ENCODE measurements around the gene EIF3L.

Gene EIF3L

GRCh38 chr22:37925330-37925729 lies 76.1 kb downstream of the EIF3L start:
- Histone ChIP-seq H3K27me3 (ENCODE audit: insufficient read depth, low read length) (no peaks in the 10 kb centered on the region), H3K4me3 (ENCODE audit: low read length) (no peak overlapping the region), H3K9me3 (ENCODE audit: insufficient read depth, low read depth, low read length) (no peaks in the 10 kb centered on the region), H3K36me3 (ENCODE audit: insufficient read depth, low read depth, low read length) (peaks cover 20% of the 10 kb centered on the region), H3K27ac (ENCODE audit: low read length) (no peak overlapping the region), H3K4me1 (ENCODE audit: insufficient read depth, low read length) (no peaks in the 10 kb centered on the region), H3K9ac (ENCODE audit: low read depth, low read length) (no peak overlapping the region)

- H3K4me1 ChIP-seq (ENCODE audit: insufficient read depth, low read length) = no peaks in the 10 kb centered on the region
- peaks cover 20% of the 10 kb centered on the region for H3K36me3 ChIP-seq (ENCODE audit: insufficient read depth, low read depth, low read length)
- H3K27ac ChIP-seq (ENCODE audit: low read length) = no peak overlapping the region
- H3K27me3 ChIP-seq (ENCODE audit: insufficient read depth, low read length) = no peaks in the 10 kb centered on the region
- no peaks in the 10 kb centered on the region for H3K9me3 ChIP-seq (ENCODE audit: insufficient read depth, low read depth, low read length)
- no peak overlapping the region for H3K9ac ChIP-seq (ENCODE audit: low read depth, low read length)
- no peak overlapping the region for H3K4me3 ChIP-seq (ENCODE audit: low read length)
Observed at GRCh38 chr22:37925767-37926166, 76.5 kb downstream of the EIF3L start.

DNA sequence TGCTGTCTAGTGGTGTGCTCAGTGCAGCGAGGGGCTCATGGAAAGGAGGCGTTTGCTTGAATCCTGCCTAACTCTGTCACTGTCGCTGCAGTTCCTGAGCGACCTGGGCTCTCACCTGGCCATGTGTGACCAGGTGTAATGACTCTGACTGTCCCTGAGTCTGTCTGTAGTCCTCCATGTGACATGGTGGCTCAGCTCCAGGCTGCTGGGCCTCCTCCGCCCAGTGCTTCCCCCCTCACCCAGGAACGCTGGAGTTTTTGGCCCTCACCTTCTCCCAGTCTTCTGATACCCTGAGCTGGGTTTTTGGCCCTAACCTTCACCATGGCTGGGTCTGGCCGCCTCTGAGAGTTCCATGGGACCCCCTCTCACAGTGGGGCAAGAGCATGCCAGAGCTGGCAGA lies 77.1 kb downstream of the EIF3L start:
- Histone ChIP-seq H3K36me3 (ENCODE audit: insufficient read depth, low read depth, low read length) (peaks cover 16% of the 10 kb centered on the region), H3K4me3 (ENCODE audit: low read length) (no peak overlapping the region), H3K9me3 (ENCODE audit: insufficient read depth, low read depth, low read length) (no peaks in the 10 kb centered on the region), H3K27ac (ENCODE audit: low read length) (no peak overlapping the region), H3K9ac (ENCODE audit: low read depth, low read length) (no peak overlapping the region), H3K4me1 (ENCODE audit: insufficient read depth, low read length) (no peaks in the 10 kb centered on the region), H3K27me3 (ENCODE audit: insufficient read depth, low read length) (no peaks in the 10 kb centered on the region)

- Histone ChIP-seq H3K4me3 (ENCODE audit: low read length) (no peak overlapping the region), H3K27ac (ENCODE audit: low read length) (no peak overlapping the region), H3K4me1 (ENCODE audit: insufficient read depth, low read length) (no peaks in the 10 kb centered on the region), H3K27me3 (ENCODE audit: insufficient read depth, low read length) (no peaks in the 10 kb centered on the region), H3K9ac (ENCODE audit: low read depth, low read length) (no peak overlapping the region), H3K9me3 (ENCODE audit: insufficient read depth, low read depth, low read length) (no peaks in the 10 kb centered on the region), H3K36me3 (ENCODE audit: insufficient read depth, low read depth, low read length) (peaks cover 17% of the 10 kb centered on the region)
Observed at GRCh38 chr22:37926771-37927636, 77.8 kb downstream of the EIF3L start.

GRCh38 chr22:37927637-37927936 lies 78.4 kb downstream of the EIF3L start:
- H3K27me3 ChIP-seq (ENCODE audit: insufficient read depth, low read length) = no peaks in the 10 kb centered on the region
- H3K36me3 ChIP-seq (ENCODE audit: insufficient read depth, low read depth, low read length) = peaks cover 23% of the 10 kb centered on the region
- H3K9ac ChIP-seq (ENCODE audit: low read depth, low read length) = no peak overlapping the region
- H3K9me3 ChIP-seq (ENCODE audit: insufficient read depth, low read depth, low read length) = no peaks in the 10 kb centered on the region
- no peak overlapping the region for H3K27ac ChIP-seq (ENCODE audit: low read length)
- no peaks in the 10 kb centered on the region for H3K4me1 ChIP-seq (ENCODE audit: insufficient read depth, low read length)
- H3K4me3 ChIP-seq (ENCODE audit: low read length) = no peak overlapping the region

GRCh38 chr22:37929390-37929789 lies 80.2 kb downstream of the EIF3L start:
- no peaks in the 10 kb centered on the region for H3K9me3 ChIP-seq (ENCODE audit: insufficient read depth, low read depth, low read length)
- H3K4me1 ChIP-seq (ENCODE audit: insufficient read depth, low read length) = peaks cover 3% of the 10 kb centered on the region; the same call in 1 of the 2 replicates
- no peaks in the 10 kb centered on the region for H3K27me3 ChIP-seq (ENCODE audit: insufficient read depth, low read length)
- H3K27ac ChIP-seq (ENCODE audit: low read length) = no peak overlapping the region
- H3K4me3 ChIP-seq (ENCODE audit: low read length) = no peak overlapping the region
- no peak overlapping the region for H3K9ac ChIP-seq (ENCODE audit: low read depth, low read length)
- H3K36me3 ChIP-seq (ENCODE audit: insufficient read depth, low read depth, low read length) = peaks cover 30% of the 10 kb centered on the region

- Histone ChIP-seq H3K9ac (ENCODE audit: low read depth, low read length) (no peak overlapping the region), H3K27me3 (ENCODE audit: insufficient read depth, low read length) (no peaks in the 10 kb centered on the region), H3K36me3 (ENCODE audit: insufficient read depth, low read depth, low read length) (peaks cover 25% of the 10 kb centered on the region), H3K4me1 (ENCODE audit: insufficient read depth, low read length) (peaks cover 3% of the 10 kb centered on the region; the same call in 1 of the 2 replicates), H3K9me3 (ENCODE audit: insufficient read depth, low read depth, low read length) (no peaks in the 10 kb centered on the region), H3K4me3 (ENCODE audit: low read length) (no peak overlapping the region), H3K27ac (ENCODE audit: low read length) (no peak overlapping the region)
Observed at GRCh38 chr22:37930270-37930951, 81.2 kb downstream of the EIF3L start.

GRCh38 chr22:37930952-37931440 lies 81.8 kb downstream of the EIF3L start:
- H3K4me1 ChIP-seq (ENCODE audit: insufficient read depth, low read length) = peaks cover 3% of the 10 kb centered on the region; the same call in 1 of the 2 replicates
- H3K9ac ChIP-seq (ENCODE audit: low read depth, low read length) = no peak overlapping the region
- peaks cover 19% of the 10 kb centered on the region for H3K36me3 ChIP-seq (ENCODE audit: insufficient read depth, low read depth, low read length)
- H3K4me3 ChIP-seq (ENCODE audit: low read length) = no peak overlapping the region
- no peaks in the 10 kb centered on the region for H3K27me3 ChIP-seq (ENCODE audit: insufficient read depth, low read length)
- no peak overlapping the region for H3K27ac ChIP-seq (ENCODE audit: low read length)
- H3K9me3 ChIP-seq (ENCODE audit: insufficient read depth, low read depth, low read length) = no peaks in the 10 kb centered on the region

GRCh38 chr22:37931893-37932389 lies 82.7 kb downstream of the EIF3L start:
- Histone ChIP-seq H3K9ac (ENCODE audit: low read depth, low read length) (no peak overlapping the region), H3K36me3 (ENCODE audit: insufficient read depth, low read depth, low read length) (peaks cover 14% of the 10 kb centered on the region), H3K4me3 (ENCODE audit: low read length) (no peak overlapping the region), H3K4me1 (ENCODE audit: insufficient read depth, low read length) (peaks cover 3% of the 10 kb centered on the region; the same call in 1 of the 2 replicates), H3K27me3 (ENCODE audit: insufficient read depth, low read length) (no peaks in the 10 kb centered on the region), H3K27ac (ENCODE audit: low read length) (no peak overlapping the region), H3K9me3 (ENCODE audit: insufficient read depth, low read depth, low read length) (no peaks in the 10 kb centered on the region)

- H3K9ac ChIP-seq (ENCODE audit: low read depth, low read length) = no peak overlapping the region
- H3K4me3 ChIP-seq (ENCODE audit: low read length) = no peak overlapping the region
- H3K36me3 ChIP-seq (ENCODE audit: insufficient read depth, low read depth, low read length) = peaks cover 15% of the 10 kb centered on the region
- H3K27ac ChIP-seq (ENCODE audit: low read length) = no peak overlapping the region
- H3K27me3 ChIP-seq (ENCODE audit: insufficient read depth, low read length) = no peaks in the 10 kb centered on the region
- H3K4me1 ChIP-seq (ENCODE audit: insufficient read depth, low read length) = peaks cover 3% of the 10 kb centered on the region; the same call in 1 of the 2 replicates
- H3K9me3 ChIP-seq (ENCODE audit: insufficient read depth, low read depth, low read length) = no peaks in the 10 kb centered on the region
Observed at GRCh38 chr22:37932401-37932800, 83.2 kb downstream of the EIF3L start.

DNA sequence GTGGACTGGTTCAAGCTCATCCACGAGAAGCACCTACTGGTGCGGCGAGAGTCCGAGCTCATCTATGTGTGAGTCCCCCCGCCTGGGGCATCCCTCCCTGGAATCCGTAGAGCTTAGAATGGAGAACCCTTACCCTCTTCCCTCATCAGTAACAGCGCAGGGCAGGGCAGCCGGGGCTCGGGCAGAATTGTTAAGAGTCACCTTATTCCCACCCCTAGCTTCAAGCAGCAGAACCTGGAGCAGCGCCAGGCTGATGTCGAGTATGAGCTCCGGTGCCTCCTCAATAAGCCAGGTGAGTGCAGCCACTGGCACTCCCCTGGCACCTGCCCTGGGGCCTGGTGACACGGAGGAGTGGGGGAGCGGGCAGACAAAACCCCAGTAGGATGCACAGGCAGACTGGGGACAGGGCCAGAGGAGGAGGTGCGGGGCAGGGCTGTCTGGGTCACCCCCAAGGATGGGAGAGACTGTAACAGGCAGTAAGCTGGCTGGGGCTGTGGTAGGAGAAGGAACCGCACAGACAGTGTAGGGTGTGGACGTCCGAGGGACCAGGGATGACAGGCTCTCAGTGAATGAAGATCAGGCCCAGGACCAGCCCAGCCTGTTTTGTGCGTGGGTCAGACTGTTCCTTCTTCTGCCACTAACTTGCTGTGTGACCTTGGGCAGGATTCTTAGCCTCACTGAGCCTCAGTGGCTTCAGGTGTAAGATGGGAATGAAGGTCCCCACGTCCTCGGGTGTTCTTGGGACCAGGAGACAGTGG lies 83.8 kb downstream of the EIF3L start:
- no peaks in the 10 kb centered on the region for H3K9me3 ChIP-seq (ENCODE audit: insufficient read depth, low read depth, low read length)
- peaks cover 21% of the 10 kb centered on the region for H3K36me3 ChIP-seq (ENCODE audit: insufficient read depth, low read depth, low read length)
- no peak overlapping the region for H3K4me3 ChIP-seq (ENCODE audit: low read length)
- peaks cover 3% of the 10 kb centered on the region; the same call in 1 of the 2 replicates for H3K4me1 ChIP-seq (ENCODE audit: insufficient read depth, low read length)
- H3K27ac ChIP-seq (ENCODE audit: low read length) = no peak overlapping the region
- H3K9ac ChIP-seq (ENCODE audit: low read depth, low read length) = no peak overlapping the region
- no peaks in the 10 kb centered on the region for H3K27me3 ChIP-seq (ENCODE audit: insufficient read depth, low read length)
